Loucy (cell line): ENCODE results near the gene ABCC9.
"Not testable (repeated sequence)": the region's sequence is repeated elsewhere in the genome, so short reads cannot be mapped to it uniquely, and the experiment has no call there.

Experiments used
- H2AFZ ChIP-seq: fragments of 200-600 bp; sonication (generic); 2 replicates; pipeline ENCODE4 v1.6.0; 2016; ENCODE audit warnings: antibody characterized with exemption, mild to moderate bottlenecking, low read length, moderate library complexity
- H3F3A ChIP-seq: fragments of 200-600 bp; 2 replicates; pipeline ENCODE4 v1.6.0; 2016; ENCODE audit warnings: antibody characterized with exemption, low read depth, mild to moderate bottlenecking
- H3K27me3 ChIP-seq: fragments of 200-600 bp; sonication (generic); 2 replicates; pipeline ENCODE4 v1.6.1; 2014; ENCODE audit warnings: low read length, mild to moderate bottlenecking; ENCODE audit not compliant: insufficient read depth, poor library complexity, severe bottlenecking
- H3K36me3 ChIP-seq: fragments of 200-600 bp; sonication (generic); 2 replicates; pipeline ENCODE4 v1.6.1; 2016; ENCODE audit warnings: low read length; ENCODE audit not compliant: insufficient read depth
- H3K4me1 ChIP-seq: fragments of 200-600 bp; sonication (generic); 2 replicates; pipeline ENCODE4 v1.5.1; 2014; ENCODE audit warnings: low read length, mild to moderate bottlenecking; ENCODE audit not compliant: insufficient read depth, poor library complexity, severe bottlenecking
- H3K4me2 ChIP-seq: fragments of 200-600 bp; sonication (generic); 2 replicates; pipeline ENCODE4 v1.6.0; 2014; ENCODE audit warnings: antibody characterized with exemption, low read length, low read depth, mild to moderate bottlenecking; ENCODE audit not compliant: poor library complexity, severe bottlenecking
- H3K4me3 ChIP-seq: fragments of 200-600 bp; sonication (generic); 2 replicates; pipeline ENCODE4 v1.5.1; 2014; ENCODE audit warnings: low read length, mild to moderate bottlenecking, mixed read lengths; ENCODE audit not compliant: poor library complexity, severe bottlenecking
- H3K79me2 ChIP-seq: fragments of 200-600 bp; sonication (generic); 2 replicates; pipeline ENCODE4 v1.6.1; 2014; ENCODE audit warnings: low read length; ENCODE audit not compliant: insufficient read depth
- H3K9ac ChIP-seq: fragments of 200-600 bp; sonication (generic); 2 replicates; pipeline ENCODE4 v1.6.0; 2014; ENCODE audit warnings: mild to moderate bottlenecking, low read depth, low read length, moderate library complexity; ENCODE audit not compliant: poor library complexity, severe bottlenecking
- H3K9me2 ChIP-seq: fragments of 200-600 bp; sonication (generic); replicated peaks from 2 replicates; pipeline ENCODE4 v1.6.1; 2016; ENCODE audit warnings: low read depth, low read length, mixed read lengths
- H3K9me3 ChIP-seq: fragments of 200-600 bp; sonication (generic); 2 replicates; pipeline ENCODE4 v1.6.1; 2014; ENCODE audit warnings: mild to moderate bottlenecking, antibody characterized with exemption, low read length, low read depth; ENCODE audit not compliant: insufficient read depth
- H4K20me1 ChIP-seq: fragments of 200-600 bp; sonication (generic); 2 replicates; pipeline ENCODE4 v1.6.0; 2014; ENCODE audit warnings: antibody characterized with exemption, low read length, mild to moderate bottlenecking; ENCODE audit not compliant: insufficient read depth, poor library complexity, severe bottlenecking
- EZH2phosphoT487 ChIP-seq: fragments of 200-600 bp; IDR thresholded peaks from 2 replicates; pipeline ENCODE4 v1.6.1; 2018; ENCODE audit warnings: antibody characterized with exemption, mild to moderate bottlenecking, moderate library complexity, borderline replicate concordance
- TF ChIP-seq, protein P1 (sequence below): fragments of 200-600 bp; sonication (generic); conservative IDR thresholded peaks from 2 replicates; pipeline ENCODE4 v1.5.1; 2014; ENCODE audit warnings: mild to moderate bottlenecking, antibody characterized with exemption, low read length

The ABCC9 gene

DNA sequence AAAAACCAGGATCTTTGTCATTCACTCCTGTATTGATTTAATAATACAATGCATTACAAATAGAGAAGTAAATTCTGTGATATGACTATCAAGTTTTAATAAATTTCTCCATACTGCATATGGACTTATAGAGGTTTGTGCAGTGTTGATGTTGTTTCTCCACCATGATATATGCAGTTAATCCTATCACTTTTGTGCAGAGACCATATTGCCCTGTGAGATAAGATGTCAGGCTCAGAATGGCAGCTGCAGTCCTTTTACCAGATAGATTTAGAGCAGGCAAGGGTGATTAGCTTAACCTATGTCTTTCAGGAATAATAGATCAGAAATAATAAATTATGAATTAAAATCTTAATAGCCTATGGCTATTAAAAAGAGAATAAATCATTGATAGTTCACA, 128.1 kb downstream of the ABCC9 start:
- Histone ChIP-seq H4K20me1 (no peaks in the 10 kb centered on the region), H3K79me2 (no peaks in the 10 kb centered on the region)
- TF ChIP-seq, protein P1, sequence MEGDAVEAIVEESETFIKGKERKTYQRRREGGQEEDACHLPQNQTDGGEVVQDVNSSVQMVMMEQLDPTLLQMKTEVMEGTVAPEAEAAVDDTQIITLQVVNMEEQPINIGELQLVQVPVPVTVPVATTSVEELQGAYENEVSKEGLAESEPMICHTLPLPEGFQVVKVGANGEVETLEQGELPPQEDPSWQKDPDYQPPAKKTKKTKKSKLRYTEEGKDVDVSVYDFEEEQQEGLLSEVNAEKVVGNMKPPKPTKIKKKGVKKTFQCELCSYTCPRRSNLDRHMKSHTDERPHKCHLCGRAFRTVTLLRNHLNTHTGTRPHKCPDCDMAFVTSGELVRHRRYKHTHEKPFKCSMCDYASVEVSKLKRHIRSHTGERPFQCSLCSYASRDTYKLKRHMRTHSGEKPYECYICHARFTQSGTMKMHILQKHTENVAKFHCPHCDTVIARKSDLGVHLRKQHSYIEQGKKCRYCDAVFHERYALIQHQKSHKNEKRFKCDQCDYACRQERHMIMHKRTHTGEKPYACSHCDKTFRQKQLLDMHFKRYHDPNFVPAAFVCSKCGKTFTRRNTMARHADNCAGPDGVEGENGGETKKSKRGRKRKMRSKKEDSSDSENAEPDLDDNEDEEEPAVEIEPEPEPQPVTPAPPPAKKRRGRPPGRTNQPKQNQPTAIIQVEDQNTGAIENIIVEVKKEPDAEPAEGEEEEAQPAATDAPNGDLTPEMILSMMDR, result no peak
- no peak for TF ChIP-seq EZH2phosphoT487

DNA sequence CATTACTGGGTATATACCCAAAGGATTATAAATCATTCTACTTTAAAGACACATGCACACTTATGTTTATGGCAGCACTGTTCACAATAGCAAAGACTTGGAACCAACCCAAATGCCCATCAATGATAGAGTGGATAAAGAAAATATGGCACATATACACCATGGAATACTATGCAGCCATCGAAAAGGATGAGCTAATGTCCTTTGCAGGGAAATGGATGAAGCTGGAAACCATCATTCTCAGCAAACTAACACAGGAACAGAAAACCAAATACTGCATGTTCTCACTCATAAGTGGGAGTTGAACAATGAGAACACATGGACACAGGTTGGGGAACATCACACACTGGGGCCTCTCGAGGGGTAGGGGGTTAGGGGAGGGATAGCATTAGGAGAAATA, 128.9 kb downstream of the ABCC9 start:
- H3K9me2 ChIP-seq, H3K9ac ChIP-seq, H3K4me1 ChIP-seq, H4K20me1 ChIP-seq, H3F3A ChIP-seq, H3K79me2 ChIP-seq, H3K4me2 ChIP-seq, H3K4me3 ChIP-seq, H3K36me3 ChIP-seq, H3K27me3 ChIP-seq, H2AFZ ChIP-seq, H3K9me3 ChIP-seq: not testable (repeated sequence)

More for the DNA sequence above, 128.1 kb downstream of the ABCC9 start:
- Histone ChIP-seq H3K4me1 (no peaks in the 10 kb centered on the region), H3K27me3 (no peaks in the 10 kb centered on the region), H3K36me3 (no peaks in the 10 kb centered on the region), H3K4me3 (no peak overlapping the region), H3F3A (no peaks in the 10 kb centered on the region), H3K9me2 (no peaks in the 10 kb centered on the region), H3K9ac (no peak overlapping the region), H2AFZ (no peak overlapping the region), H3K4me2 (no peak overlapping the region), H3K9me3 (no peaks in the 10 kb centered on the region)

DNA sequence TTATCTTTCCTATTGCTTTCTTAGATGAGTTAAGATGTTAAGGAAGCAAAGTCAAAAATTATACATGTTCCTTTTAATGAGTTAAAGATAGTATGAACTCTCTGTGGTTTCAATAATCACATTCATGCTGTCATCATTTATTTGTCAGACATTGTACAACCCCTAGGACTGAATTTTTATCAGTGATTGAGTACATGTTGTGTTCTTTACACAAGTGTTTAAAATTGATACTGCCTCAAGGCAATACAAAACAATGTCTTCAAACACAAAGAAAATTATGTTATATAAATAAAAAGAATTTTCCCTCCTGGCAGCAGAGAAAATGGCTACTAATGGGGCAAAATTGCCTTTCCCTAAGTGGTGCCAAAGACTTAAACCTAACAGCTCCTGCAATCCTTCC, 132.1 kb downstream of the ABCC9 start:
- no peaks in the 10 kb centered on the region for H3K79me2 ChIP-seq
- H4K20me1 ChIP-seq, result no peaks in the 10 kb centered on the region
- no peaks in the 10 kb centered on the region for H3K27me3 ChIP-seq
- no peaks in the 10 kb centered on the region for H3K36me3 ChIP-seq
- H3K4me2 ChIP-seq, result no peak overlapping the region
- no peak overlapping the region for H2AFZ ChIP-seq
- H3K4me1 ChIP-seq, result no peaks in the 10 kb centered on the region
- no peaks in the 10 kb centered on the region for H3K9me3 ChIP-seq
- TF ChIP-seq, protein P1, result no peak
- TF ChIP-seq EZH2phosphoT487, result no peak
- H3K4me3 ChIP-seq, result no peak overlapping the region
- no peaks in the 10 kb centered on the region for H3K9me2 ChIP-seq
- no peak overlapping the region for H3K9ac ChIP-seq
- H3F3A ChIP-seq, result no peaks in the 10 kb centered on the region

DNA sequence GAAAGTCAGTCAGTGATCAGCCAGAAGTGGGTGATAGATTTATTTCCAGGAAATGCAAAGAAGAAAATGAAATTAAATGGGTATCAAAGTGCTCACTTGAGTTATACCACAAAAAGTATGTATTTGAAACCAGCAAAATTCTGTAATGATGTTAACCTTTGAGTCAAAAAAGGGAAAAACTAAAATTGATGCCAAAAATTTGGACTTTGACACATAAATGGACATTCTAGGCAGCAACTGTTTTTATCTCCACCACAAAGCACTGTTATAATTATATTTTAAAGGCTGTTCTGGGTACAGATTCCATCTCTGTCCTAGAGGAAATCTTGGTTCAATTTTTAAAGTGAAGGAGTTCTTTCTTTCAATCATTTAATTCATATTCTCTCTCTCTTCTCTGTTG, 135.0 kb downstream of the ABCC9 start:
- Histone ChIP-seq H2AFZ (no peak overlapping the region), H3K9ac (no peak overlapping the region), H3K9me3 (no peaks in the 10 kb centered on the region), H3K79me2 (no peaks in the 10 kb centered on the region), H3K4me2 (no peak overlapping the region), H3F3A (no peaks in the 10 kb centered on the region), H3K4me1 (no peaks in the 10 kb centered on the region), H3K27me3 (no peaks in the 10 kb centered on the region), H4K20me1 (no peaks in the 10 kb centered on the region), H3K4me3 (no peak overlapping the region), H3K36me3 (no peaks in the 10 kb centered on the region), H3K9me2 (no peaks in the 10 kb centered on the region)
- no peak for TF ChIP-seq EZH2phosphoT487
- TF ChIP-seq, protein P1, result no peak
